GM12874 (cell line): ENCODE data around the gene ICOS.

Experiments used
- CTCF ChIP-seq: IDR thresholded peaks from 2 replicates; pipeline ENCODE4 v1.5.1; 2011; ENCODE audit warnings: low read depth, mild to moderate bottlenecking, control low read depth, low read length, moderate library complexity; ENCODE audit not compliant: insufficient read depth

The ICOS gene

GRCh38 chr2:203982276-203982675 lies 45.7 kb downstream of the ICOS start:
- no peak for TF ChIP-seq CTCF

GRCh38 chr2:203983064-203983715 lies 46.6 kb downstream of the ICOS start:
- no peak for TF ChIP-seq CTCF

- no peak for TF ChIP-seq CTCF
Measured at GRCh38 chr2:203987959-203988358, 51.4 kb downstream of the ICOS start.

- no peak for TF ChIP-seq CTCF
Measured at GRCh38 chr2:203988500-203989260, 52.1 kb downstream of the ICOS start.

DNA sequence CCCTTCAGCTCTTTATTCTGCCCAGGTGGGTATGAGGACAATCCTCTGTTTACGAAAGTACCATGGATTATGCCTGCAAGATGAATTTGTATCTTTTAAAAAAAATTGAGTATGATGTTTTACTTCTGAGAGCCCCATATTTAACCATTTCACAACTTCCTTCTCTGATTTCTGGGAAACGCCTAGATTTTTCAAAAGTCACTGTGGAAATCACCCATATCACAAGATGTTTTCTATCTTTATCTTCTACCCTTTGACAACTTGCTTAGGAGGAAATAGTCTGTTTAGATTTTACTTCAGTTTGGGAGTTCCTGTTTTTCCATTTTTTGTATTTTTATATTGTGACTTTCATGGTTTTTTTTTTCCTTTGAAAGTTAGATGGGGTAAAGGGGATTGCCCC lies 53.0 kb downstream of the ICOS start:
- no peak for TF ChIP-seq CTCF

DNA sequence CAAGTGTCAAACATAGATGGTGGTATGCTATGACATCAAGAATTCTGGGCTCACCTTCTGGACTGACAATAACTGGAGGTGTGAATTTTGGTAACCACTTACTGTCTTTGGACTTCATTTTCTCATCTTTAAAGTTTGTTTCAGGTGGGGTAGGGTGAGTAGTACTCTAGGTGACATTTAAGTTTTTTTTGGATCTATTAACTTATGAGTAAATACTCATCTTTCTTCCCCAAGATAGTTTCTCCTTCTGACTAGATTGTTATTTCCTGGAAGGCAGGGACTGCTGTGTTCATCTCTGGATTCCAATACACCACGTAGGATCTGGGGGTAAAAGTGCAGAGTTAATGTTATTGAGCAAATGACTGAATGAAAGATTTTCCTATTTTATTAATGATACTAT lies 55.9 kb downstream of the ICOS start:
- no peak for TF ChIP-seq CTCF

GRCh38 chr2:203993011-203993410 lies 56.4 kb downstream of the ICOS start:
- TF ChIP-seq CTCF = no peak
